Fibroblast of skin of right quadriceps (primary cell): ENCODE data around the gene TMC2.
"Not testable (repeated sequence)": the region's sequence is repeated elsewhere in the genome, so short reads cannot be mapped to it uniquely, and the experiment has no call there.

Source experiments
- DNase-seq: peaks from one replicate; pipeline ENCODE4 v3.0.0-alpha.2; 2013

The TMC2 gene, protein sequence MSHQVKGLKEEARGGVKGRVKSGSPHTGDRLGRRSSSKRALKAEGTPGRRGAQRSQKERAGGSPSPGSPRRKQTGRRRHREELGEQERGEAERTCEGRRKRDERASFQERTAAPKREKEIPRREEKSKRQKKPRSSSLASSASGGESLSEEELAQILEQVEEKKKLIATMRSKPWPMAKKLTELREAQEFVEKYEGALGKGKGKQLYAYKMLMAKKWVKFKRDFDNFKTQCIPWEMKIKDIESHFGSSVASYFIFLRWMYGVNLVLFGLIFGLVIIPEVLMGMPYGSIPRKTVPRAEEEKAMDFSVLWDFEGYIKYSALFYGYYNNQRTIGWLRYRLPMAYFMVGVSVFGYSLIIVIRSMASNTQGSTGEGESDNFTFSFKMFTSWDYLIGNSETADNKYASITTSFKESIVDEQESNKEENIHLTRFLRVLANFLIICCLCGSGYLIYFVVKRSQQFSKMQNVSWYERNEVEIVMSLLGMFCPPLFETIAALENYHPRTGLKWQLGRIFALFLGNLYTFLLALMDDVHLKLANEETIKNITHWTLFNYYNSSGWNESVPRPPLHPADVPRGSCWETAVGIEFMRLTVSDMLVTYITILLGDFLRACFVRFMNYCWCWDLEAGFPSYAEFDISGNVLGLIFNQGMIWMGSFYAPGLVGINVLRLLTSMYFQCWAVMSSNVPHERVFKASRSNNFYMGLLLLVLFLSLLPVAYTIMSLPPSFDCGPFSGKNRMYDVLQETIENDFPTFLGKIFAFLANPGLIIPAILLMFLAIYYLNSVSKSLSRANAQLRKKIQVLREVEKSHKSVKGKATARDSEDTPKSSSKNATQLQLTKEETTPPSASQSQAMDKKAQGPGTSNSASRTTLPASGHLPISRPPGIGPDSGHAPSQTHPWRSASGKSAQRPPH

DNA sequence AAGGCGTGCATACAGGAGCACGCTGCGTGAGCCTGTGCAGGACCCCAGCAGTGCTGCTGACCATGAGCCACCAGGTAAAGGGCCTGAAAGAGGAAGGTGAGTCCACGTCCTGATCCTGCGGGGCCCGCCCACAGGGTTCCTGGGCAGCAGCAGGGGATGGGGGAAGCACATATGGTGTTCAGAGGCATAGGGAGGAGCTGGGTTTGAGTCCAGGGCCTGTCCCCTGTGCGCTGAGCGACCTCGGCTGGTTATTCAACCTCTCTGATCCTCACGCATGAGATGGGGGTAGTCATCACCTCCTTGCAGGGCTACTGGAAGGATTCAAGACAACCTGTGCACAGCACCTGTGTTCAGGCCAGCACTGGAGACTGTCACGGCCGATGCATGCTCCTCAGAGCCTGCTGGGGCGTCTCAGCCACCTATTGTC lies at the start of gene TMC2:
TSS of gene TMC2 (plus strand) at position 14 of the 427 bp plus-strand sequence. CDS start at position 63, 49 bp downstream.
- DNase-seq, result no peak

DNA sequence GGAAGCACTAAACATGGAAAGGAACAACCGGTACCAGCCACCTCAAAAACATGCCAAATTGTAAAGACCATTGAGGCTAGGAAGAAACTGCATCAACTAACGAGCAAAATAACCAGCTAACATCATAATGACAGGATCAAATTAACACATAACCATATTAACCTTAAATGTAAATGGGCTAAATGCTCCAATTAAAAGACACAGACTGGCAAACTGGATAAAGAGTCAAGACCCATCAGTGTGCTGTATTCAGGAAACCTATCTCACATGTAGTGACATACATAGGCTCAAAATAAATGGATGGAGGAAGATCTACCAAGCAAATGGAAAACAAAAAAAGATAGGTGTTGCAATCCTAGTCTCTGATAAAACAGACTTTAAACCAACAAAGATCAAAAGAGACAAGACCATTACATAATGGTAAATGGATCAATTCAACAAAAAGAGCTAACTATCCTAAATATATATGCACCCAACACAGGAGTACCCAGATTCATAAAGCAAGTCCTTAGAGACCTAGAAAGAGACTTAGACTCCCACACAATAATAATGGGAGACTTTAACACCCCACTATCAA lies 33.5 kb upstream of the TMC2 start:
- DNase-seq, result not testable (repeated sequence)

DNA sequence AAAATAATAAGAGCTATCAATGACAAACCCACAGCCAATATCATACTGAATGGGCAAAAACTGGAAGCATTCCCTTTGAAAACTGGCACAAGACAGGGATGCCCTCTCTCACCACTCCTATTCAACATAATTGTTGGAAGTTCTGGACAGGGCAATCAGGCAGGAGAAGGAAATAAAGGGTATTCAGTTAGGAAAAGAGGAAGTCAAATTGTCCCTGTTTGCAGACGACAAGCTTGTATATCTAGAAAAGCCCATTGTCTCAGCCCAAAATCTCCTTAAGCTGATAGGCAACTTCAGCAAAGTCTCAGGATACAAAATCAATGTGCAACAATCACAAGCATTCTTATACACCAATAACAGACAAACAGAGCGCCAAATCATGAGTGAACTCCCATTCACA lies 31.6 kb upstream of the TMC2 start:
- not testable (repeated sequence) for DNase-seq

DNA sequence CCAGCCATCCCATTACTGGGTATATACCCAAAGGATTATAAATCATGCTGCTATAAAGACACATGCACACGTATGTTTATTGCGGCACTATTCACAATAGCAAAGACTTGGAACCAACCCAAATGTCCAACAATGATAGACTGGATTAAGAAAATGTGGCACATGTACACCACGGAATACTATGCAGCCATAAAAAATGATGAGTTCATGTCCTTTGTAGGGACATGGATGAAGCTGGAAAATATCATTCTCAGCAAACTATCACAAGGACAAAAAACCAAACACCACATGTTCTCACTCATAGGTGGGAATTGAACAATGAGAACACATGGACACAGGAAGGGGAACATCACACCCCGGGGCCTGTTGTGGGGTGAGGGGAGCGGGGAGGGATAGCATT lies 29.9 kb upstream of the TMC2 start:
- DNase-seq, result not testable (repeated sequence)

DNA sequence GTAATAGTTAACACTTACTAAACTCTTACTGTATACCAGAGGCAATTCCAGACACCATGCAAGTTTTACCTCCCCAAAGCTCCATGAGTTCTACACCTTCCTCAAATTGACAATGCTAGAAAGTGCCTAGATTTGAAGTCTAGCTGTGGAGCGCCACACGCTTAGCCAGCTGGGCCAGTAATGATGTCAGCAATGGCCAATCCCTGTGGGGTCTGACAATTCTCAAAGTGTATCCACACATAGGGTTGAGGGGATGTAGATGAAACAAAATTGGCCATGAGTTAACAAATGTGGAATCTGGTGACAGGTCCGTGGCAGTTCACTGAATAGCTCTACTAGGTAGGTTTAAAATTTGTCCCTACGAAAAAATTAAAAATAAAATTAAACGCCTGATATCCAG lies 28.9 kb upstream of the TMC2 start:
- DNase-seq, result peak; percentile 10

DNA sequence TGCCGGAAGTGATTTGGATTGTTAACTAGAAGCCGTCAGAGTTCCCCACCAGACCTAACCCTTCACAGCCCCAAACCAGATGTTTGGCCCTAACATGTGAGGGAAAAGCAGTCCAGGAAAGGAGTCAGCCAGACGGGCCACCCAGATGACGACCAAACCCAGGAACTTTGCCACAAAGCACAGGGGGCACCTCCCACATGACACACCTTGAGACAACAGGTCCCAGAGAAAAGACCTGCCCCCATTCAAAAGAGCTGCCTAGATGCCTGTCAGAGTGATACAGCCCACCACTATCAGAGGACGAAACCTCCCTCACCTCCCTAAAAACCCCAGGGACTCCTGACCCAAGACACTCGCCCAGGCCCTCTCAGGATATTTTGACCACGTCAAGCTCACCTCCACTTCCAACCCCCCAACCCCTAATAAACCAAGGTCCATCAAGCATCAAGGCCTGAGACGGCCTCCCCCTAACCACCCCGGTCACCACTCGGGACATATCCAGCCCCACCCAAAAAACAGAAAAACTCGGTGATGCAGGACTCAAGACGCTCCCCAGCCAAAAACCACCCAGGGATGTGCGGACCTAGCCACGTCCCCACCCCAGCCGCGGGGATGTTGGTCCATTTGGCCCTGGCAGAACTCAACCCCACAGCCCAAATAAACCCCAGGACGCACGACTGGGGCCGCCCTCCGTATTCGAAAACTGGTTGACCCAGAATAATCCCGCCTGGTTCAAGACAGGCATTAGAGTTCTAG lies 28.3 kb upstream of the TMC2 start:
- peak; percentile 35 for DNase-seq

DNA sequence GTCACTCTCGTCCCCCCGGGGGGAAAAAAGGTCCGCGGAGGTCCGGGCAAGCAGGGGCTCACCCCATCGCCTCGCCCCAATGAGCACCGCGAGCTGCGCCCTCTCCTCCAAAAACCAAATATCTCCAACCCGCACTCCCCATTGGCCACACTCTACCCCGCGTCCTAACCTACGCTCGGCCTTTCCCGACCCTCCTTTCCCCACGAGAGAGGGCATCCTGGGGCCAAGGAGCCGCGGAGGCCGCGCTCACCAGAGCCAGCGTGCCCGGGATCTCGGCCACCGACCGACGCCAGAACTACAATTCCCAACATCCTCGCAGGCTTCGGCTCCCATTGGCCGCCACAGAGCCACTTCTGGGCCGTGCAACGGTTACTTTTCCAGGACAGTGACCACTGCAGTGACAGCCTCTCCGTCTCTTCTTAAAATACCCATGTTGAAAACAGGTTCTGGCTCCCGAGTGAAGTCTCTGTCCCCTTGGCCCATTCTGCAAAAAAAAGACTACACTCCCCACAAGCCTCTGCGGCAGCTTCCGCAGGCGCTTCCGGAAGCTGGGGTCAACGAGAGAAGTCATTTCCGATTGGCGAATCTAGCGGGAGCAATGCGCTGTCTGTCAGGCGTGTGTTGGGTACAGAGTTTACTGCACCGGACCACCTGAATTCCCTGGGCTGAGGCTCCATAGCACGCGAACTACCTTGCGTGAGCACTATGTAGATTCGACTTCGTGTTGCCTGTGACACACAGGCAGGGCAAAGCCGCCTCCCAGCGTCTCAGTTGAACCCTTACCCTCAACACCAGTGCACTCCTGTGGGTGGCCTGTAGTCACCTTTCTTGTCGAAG lies 27.5 kb upstream of the TMC2 start, which contains the start of gene ZNF343:
TSS of gene ZNF343 (minus strand) at position 285 of the 837 bp plus-strand sequence. CDS start 15,020 bp downstream, outside the sequence.
- DNase-seq, result peak; percentile 79

DNA sequence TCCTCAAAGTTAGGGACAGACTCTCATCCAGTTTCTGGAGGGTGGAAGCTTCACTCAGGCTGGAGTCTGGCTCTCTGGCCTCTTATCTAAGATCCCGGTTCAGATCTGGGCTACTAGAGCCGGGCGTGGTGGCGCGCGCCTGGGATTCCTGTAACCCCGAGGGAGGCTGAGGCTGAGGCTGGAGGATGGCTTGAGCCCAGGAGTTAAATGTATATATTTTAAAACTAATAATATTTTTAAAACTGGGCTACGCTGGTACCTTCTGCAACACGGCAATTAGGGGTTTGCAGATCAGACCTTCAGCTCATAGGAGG lies 26.9 kb upstream of the TMC2 start:
- peak; percentile 18 for DNase-seq

DNA sequence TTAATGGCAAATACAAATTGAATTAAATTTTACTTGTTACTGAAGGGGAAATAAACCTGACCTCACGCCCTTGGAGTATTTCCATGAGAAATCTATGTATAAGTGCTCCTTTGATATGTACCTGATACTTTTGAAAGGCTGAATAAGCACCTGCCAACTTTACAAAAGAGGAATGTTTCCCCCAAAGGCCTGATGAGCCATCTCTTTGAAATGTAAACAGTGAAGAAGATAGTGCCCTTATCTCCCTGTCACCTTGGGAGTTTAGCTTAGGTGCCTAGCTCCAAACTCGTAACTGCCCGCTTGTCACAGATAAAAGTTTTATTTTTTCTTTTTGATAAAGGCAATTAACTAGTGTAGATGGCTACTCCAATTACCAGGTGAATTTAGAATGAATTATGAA lies 26.6 kb upstream of the TMC2 start:
- DNase-seq, result no peak

DNA sequence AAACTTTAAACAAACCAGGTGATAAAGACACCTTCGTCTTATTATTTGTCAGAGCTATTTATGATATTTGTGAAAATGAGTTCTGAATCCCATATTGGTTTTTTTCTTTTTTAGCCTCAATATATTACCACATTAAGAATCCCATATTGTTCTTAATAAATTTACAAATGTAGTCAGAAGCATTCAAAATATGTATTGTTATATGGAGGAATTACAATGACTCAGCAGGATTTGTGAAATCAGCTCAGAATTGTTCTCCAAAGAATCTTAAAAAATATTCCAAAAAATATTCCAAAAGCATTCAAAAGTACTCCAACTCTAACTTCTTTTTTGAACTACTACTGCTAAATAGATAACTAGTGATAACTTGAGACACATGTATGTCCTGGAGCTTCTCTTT lies 21.2 kb upstream of the TMC2 start:
- DNase-seq, result no peak

DNA sequence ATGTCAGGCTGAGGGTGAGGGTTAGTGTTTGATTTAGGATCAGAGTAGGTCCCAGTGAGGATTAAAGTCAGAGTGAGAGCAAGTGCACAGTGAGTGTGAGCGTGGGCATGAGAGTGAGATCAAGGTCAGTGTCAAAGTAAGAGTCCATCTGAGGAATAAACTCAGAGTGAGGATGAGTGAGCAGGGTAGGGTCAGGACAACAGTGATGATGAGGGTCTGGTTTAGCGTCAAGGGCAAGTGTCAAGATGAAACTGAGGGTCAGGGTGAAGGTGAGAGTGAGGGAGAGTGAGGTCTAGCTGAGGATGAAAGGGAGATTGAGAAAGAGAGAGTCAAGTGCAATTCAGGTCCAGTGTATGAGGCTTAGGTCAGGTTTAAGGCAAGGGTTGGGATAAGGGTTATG lies 20.0 kb upstream of the TMC2 start:
- DNase-seq, result no peak

DNA sequence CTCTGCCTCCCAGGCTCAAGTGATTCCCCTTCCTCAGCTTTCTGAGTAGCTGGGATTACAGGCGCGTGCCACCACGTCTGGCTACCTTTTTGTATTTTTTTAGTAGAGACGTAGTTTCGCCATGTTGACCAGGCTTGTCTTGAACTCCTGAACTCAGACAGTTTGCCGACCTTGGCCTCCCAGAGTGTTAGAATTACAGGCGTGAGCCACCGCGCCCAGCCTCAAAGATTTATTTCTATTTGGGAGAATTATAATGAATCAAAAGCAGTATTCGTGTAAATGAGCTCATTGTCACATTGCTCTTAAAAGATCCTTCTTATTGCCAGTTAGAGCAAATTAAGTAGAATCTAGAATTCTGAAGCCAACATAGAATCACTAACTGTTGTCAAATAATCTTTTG lies 18.3 kb upstream of the TMC2 start:
- DNase-seq, result no peak

DNA sequence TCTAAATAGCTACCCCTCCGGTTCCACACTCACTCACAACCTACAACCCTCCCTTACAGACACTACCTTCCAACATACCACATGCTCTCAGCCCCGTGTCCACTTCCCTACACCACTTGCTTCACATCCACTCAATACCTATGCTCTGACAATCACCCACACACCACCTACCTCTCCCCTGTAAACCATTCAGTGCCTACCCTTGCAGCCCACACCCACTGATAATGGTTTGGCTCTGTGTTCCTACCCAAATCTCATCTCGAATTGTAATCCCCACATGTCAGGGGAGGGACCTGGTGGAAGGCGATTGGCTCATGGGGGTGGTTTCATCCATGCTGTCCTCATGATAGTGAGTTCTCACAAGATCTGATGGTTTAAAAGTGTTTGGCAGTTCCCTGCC lies 17.8 kb upstream of the TMC2 start:
- DNase-seq, result no peak

DNA sequence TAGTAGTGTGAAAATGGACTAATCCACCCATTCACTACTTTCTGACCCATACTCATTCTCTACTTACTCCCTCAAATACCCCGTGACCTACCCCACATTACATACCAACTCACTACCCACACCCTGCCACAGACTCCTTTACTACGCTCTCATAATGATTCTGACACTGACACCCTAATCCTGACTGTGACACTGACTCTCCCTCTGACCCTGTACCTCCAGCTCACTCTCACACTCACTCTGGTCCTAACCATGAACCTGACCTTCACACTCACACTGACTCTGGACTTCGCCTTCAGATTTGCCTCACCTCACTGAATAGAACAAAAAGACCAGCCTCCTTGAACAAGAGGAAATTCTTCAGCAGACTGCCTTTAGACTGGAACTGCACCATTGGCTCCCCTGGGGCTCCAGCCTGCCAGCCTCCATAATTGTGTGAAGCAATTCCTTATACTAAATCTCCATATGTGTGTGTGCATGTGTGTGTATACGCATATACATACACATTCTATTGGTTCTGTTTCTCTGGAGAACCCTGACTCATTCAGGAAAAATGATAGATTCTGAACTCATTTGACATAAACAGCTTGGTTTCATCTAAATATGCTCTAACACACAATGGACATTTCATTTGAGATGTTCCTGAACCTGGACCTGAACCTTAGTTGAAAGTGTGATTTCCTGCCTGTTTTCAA lies 17.1 kb upstream of the TMC2 start:
- peak; percentile 92 for DNase-seq

DNA sequence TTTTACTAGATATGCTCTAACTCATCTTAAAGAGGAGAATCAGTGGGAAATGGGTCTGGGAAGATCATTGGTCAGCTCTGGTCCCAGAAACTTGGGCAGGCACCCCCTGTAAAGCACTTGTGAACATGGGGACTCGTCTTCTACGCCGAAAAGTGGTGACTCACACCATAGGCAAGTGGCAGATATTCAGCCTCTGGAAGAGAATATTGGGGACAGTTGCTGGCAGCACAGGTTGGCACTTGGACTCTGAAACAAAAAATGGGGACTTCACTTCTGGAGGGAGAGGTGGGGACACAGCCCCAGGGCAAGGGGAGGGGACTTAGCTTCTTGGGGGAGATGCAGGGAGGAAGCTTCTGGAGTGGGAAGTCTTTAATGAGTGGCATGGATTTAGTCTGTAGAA lies 15.8 kb upstream of the TMC2 start:
- no peak for DNase-seq

DNA sequence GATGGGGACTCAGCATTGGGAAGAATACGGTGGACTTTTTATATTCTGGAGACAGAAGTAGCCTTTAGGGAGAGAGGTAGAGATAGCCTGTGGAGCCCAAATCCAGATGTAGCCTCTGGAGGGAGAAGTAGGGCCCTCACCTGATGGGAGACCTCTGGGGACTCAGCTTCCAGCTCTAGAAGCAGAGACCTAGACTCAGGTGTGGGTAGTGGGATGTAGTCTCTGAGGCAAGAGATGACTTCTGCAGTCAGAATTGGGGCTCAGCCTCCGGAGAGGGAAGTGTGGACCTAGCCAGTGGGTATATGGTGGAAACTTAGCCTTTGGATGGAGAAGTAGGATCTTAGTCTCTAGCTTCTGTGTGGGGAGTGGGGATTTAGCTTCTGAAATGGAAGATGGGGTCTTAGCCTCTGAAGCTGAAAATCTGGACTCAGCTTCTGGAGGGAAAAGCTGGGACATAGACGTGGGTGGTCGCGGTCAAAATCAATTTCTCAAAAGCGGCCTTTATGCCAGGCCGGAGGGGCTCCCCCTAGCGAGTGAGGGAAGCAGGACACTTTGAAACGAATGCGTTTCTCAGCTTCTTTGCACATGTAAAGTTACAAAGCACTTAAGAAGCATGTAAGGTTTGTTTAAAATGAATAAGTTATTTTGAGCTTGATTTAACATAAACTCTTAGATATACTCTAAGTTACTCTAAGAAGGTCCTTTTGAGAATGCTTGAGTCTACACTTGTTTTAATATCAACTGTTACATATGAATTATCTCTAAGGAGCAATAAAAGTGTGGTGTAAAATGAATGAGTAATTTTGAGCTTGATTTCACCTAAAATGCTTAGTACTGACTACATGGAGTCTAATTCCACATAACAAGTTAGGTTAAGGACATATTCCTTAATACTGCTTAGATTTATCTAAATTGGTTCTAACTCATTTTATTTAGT lies 14.7 kb upstream of the TMC2 start:
- peak; percentile 40 for DNase-seq

DNA sequence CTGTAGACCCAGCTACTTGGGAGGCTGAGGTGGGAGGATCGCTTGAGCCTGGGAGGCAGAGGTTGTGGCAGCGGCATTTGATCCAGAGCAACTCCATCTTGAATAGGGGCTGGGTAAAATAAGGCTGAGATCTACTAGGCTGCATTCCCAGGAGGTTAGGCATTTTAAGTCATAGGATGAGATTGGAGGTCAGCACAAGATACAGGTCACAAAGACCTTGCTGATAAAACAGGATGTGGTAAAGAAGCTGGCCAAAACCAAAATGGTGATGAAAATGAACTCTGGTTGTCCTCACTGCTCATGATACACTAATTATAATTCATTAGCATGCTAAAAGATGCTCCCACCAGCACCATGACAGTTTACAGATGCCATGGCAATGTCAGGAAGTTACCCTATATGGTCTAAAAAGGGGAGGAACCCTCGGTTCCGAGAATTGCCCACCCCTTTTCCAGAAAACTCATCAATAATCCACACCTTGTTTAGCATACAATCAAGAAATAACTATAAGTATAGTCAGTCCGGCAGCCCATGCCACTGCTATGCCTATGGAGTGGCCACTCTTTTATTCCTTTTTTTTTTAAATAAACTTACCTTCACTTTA lies 13.4 kb upstream of the TMC2 start:
- DNase-seq, result not testable (repeated sequence)

DNA sequence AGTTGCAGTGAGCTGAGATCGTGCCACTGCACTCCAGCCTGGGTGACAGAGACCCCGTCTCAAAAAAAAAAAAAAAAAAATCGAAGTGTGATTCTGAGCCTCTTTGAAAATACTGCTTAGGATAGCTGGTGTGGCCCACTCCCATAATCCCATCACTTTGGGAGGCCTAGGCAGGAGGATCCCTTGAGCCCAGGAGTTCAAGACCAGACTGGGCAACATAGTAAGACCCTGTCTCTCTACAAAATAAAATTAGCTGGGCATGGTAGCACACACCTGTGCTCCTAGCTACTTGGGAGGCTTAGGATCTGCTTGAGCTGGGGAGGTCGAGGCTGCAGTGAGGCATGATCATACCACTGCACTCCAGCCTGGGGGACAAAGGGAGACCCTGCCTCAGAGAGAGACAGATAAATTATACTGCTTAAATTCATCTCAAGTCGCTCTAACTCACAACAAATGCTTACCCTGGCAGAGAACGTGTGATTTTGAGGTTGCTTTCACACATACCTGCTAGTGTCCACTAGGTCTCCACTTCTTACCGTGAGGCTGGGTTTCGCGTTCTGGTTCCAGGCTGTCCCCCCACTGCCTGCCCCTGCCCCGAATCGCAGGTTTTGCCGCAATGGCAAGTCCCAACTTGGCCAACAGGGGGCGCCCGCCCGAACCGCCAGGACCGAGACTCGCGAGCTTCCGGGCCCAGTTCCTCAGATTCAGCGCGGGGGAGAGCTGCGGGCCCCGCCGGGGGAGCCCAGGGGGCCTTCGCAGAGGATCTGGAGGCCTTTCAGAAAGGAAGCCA lies 12.3 kb upstream of the TMC2 start:
- DNase-seq, result peak; percentile 77
